Measurements from ENCODE around the gene GOLGA1. TPM values are rescaled to one million over a fixed set of nuclear protein-coding genes. Genes with fewer than 3 reads are reported as not detected.

Gene GOLGA1
- polyA plus RNA-seq, 3 donors = 3.1 to 15.7 (median 8.0) TPM

- no peak overlapping the region for H3K27ac ChIP-seq (ENCODE audit: low read depth in 1 of 2, low read length in 2 of 2)
- H3K36me3 ChIP-seq (replicated peaks in 1 of 2; ENCODE audit: control insufficient read depth in 1 of 2, insufficient read depth in 2 of 2, low read length in 2 of 2) = peaks cover 86 to 96% of the 10 kb centered on the region in 2 donors
- TF ChIP-seq CTCF (IDR thresholded peaks at IDR 0.05) = no peak
- WGBS (ENCODE audit: insufficient coverage) = 98% methylated on average over 13 of the region's 13 CpGs
- no peaks in the 10 kb centered on the region for H3K4me1 ChIP-seq (ENCODE audit: control insufficient read depth in 1 of 2, insufficient read depth in 2 of 2, low read length in 2 of 2)
- H3K4me1 Mint-ChIP-seq = no peaks in the 10 kb centered on the region
- DNase-seq = no peak
- H3K36me3 Mint-ChIP-seq = peaks cover 88 to 96% of the 10 kb centered on the region in 2 donors
- H3K27ac Mint-ChIP-seq = peak overlapping the region in 1 of 7 donors; percentile 2
- H3K9me3 Mint-ChIP-seq = peaks cover 0 to 3% (median 0%) of the 10 kb centered on the region in 7 donors
- H3K27me3 ChIP-seq (ENCODE audit: control insufficient read depth in 2 of 2, insufficient read depth in 2 of 2, low read length in 2 of 2) = no peaks in the 10 kb centered on the region
- H3K27me3 Mint-ChIP-seq (ENCODE audit: low read depth in 3 of 3) = peaks cover 0 to 1% (median 0%) of the 10 kb centered on the region in 3 donors
- intact Hi-C loops (cut with micrococcal nuclease) = no loop called here
- no peak overlapping the region for H3K4me3 Mint-ChIP-seq
- H3K9me3 ChIP-seq (replicated peaks in 1 of 2; ENCODE audit: control insufficient read depth in 1 of 2, insufficient read depth in 1 of 2, low read length in 2 of 2) = no peaks in the 10 kb centered on the region
- H2AFZ ChIP-seq (ENCODE audit: insufficient read depth, low read depth, low read length, poor library complexity, severe bottlenecking) = no peak overlapping the region
- no peak overlapping the region for H3K9ac ChIP-seq (ENCODE audit: insufficient read depth, low read length, poor library complexity, severe bottlenecking)
- H3K79me2 ChIP-seq (ENCODE audit: insufficient read depth, low read length) = no peaks in the 10 kb centered on the region
- no peak overlapping the region for H3K4me3 ChIP-seq (replicated peaks in 1 of 3; ENCODE audit: low read depth in 2 of 3, low read length in 3 of 3)
- H4K20me1 ChIP-seq (ENCODE audit: insufficient read depth, low read length) = no peaks in the 10 kb centered on the region
- H3K4me2 ChIP-seq (replicated peaks; ENCODE audit: extremely low read depth, low read length, poor library complexity, severe bottlenecking) = no peak overlapping the region
Measured at GRCh38 chr9:124889006-124889405, 51.9 kb downstream of the GOLGA1 start.

GRCh38 chr9:124887832-124888231, 53.1 kb downstream of the GOLGA1 start:
- no peaks in the 10 kb centered on the region for H3K27me3 ChIP-seq (ENCODE audit: control insufficient read depth in 2 of 2, insufficient read depth in 2 of 2, low read length in 2 of 2)
- Mint-ChIP-seq H3K27ac (peak overlapping the region in 1 of 7 donors; percentile 12), H3K27me3 (ENCODE audit: low read depth in 3 of 3) (peaks cover 0 to 1% (median 0%) of the 10 kb centered on the region in 3 donors), H3K9me3 (peaks cover 0 to 3% (median 0%) of the 10 kb centered on the region in 7 donors), H3K4me1 (no peaks in the 10 kb centered on the region), H3K36me3 (peaks cover 80 to 93% of the 10 kb centered on the region in 2 donors), H3K4me3 (no peak overlapping the region)
- H3K4me1 ChIP-seq (ENCODE audit: control insufficient read depth in 1 of 2, insufficient read depth in 2 of 2, low read length in 2 of 2) = no peaks in the 10 kb centered on the region
- no peak overlapping the region for H3K9ac ChIP-seq (ENCODE audit: insufficient read depth, low read length, poor library complexity, severe bottlenecking)
- no peak for TF ChIP-seq CTCF (IDR thresholded peaks at IDR 0.05)
- H3K9me3 ChIP-seq (replicated peaks in 1 of 2; ENCODE audit: control insufficient read depth in 1 of 2, insufficient read depth in 1 of 2, low read length in 2 of 2) = no peaks in the 10 kb centered on the region
- H3K79me2 ChIP-seq (ENCODE audit: insufficient read depth, low read length) = no peaks in the 10 kb centered on the region
- H3K27ac ChIP-seq (ENCODE audit: low read depth in 1 of 2, low read length in 2 of 2) = no peak overlapping the region
- no peak overlapping the region for H2AFZ ChIP-seq (ENCODE audit: insufficient read depth, low read depth, low read length, poor library complexity, severe bottlenecking)
- H3K4me2 ChIP-seq (replicated peaks; ENCODE audit: extremely low read depth, low read length, poor library complexity, severe bottlenecking) = no peak overlapping the region
- intact Hi-C loops (cut with micrococcal nuclease) = no loop called here
- no peak for DNase-seq
- H3K4me3 ChIP-seq (replicated peaks in 1 of 3; ENCODE audit: low read depth in 2 of 3, low read length in 3 of 3) = no peak overlapping the region
- no peaks in the 10 kb centered on the region for H4K20me1 ChIP-seq (ENCODE audit: insufficient read depth, low read length)
- H3K36me3 ChIP-seq (replicated peaks in 1 of 2; ENCODE audit: control insufficient read depth in 1 of 2, insufficient read depth in 2 of 2, low read length in 2 of 2) = peaks cover 74 to 95% of the 10 kb centered on the region in 2 donors
- 86% methylated on average over 3 of the region's 5 CpGs for whole genome bisulfite sequencing (ENCODE audit: insufficient coverage)
